Uterus (tissue), 2 donors: ENCODE data around the gene PAN2.

Experiments
- CTCF ChIP-seq, 4 experiments: fragments of 200-600 bp in 2 of 4; fragments of 450-650 bp in 2 of 4; sonication (generic) in 2 of 4; IDR thresholded peaks; one replicate each; pipeline ENCODE4 v1.5.1; 2016 to 2019; ENCODE audit warnings: antibody characterized with exemption in 4 of 4, mild to moderate bottlenecking in 2 of 4, moderate library complexity in 1 of 4
- POLR2A ChIP-seq, 2 donors: fragments of 450-650 bp; IDR thresholded peaks; one replicate each; pipeline ENCODE4 v1.6.1; 2016; ENCODE audit warnings: antibody characterized with exemption in 2 of 2, mild to moderate bottlenecking in 1 of 2, moderate library complexity in 1 of 2

- no peak for TF ChIP-seq CTCF (IDR thresholded peaks at IDR 0.05)
- TF ChIP-seq POLR2A (IDR thresholded peaks at IDR 0.05), result no peak
These were observed 33.1 kb upstream of the PAN2 start for GRCh38 chr12:56366948-56367347.
